ENCODE data around the gene CFLAR.
A peak's percentile ranks its signal among the peaks of the same experiment; 100 is the strongest.

Gene CFLAR

GRCh38 chr2:201152999-201153815 lies 37.2 kb downstream of the CFLAR start:
- no peaks in the 10 kb centered on the region for H3K9me3 ChIP-seq (ENCODE audit: severe bottlenecking)
- no peaks in the 10 kb centered on the region for H3K36me3 ChIP-seq
- no peak for DNase-seq
- no peak for TF ChIP-seq CTCF (IDR thresholded peaks at IDR 0.05; ENCODE audit: low read depth, low read length)
- H3K27ac ChIP-seq: peak overlapping the region; percentile 49
- H3K4me3 ChIP-seq (ENCODE audit: low read depth, low read length): no peak overlapping the region
- no peaks in the 10 kb centered on the region for H3K27me3 ChIP-seq (ENCODE audit: insufficient read depth, low read depth, severe bottlenecking)

GRCh38 chr2:201154615-201155399 lies 38.8 kb downstream of the CFLAR start:
- no peaks in the 10 kb centered on the region for H3K27me3 ChIP-seq (ENCODE audit: insufficient read depth, low read depth, severe bottlenecking)
- no peak overlapping the region for H3K4me3 ChIP-seq (ENCODE audit: low read depth, low read length)
- no peaks in the 10 kb centered on the region for H3K36me3 ChIP-seq
- TF ChIP-seq CTCF (IDR thresholded peaks at IDR 0.05; ENCODE audit: low read depth, low read length): no peak
- DNase-seq: no peak
- no peak overlapping the region for H3K27ac ChIP-seq
- no peaks in the 10 kb centered on the region for H3K9me3 ChIP-seq (ENCODE audit: severe bottlenecking)

GRCh38 chr2:201156036-201156435 lies 40.1 kb downstream of the CFLAR start:
- DNase-seq: no peak
- Histone ChIP-seq H3K27me3 (ENCODE audit: insufficient read depth, low read depth, severe bottlenecking) (no peaks in the 10 kb centered on the region), H3K9me3 (ENCODE audit: severe bottlenecking) (no peaks in the 10 kb centered on the region), H3K4me3 (ENCODE audit: low read depth, low read length) (no peak overlapping the region), H3K27ac (no peak overlapping the region), H3K36me3 (no peaks in the 10 kb centered on the region)
- no peak for TF ChIP-seq CTCF (IDR thresholded peaks at IDR 0.05; ENCODE audit: low read depth, low read length)

GRCh38 chr2:201156640-201157039 lies 40.7 kb downstream of the CFLAR start:
- Histone ChIP-seq H3K27me3 (ENCODE audit: insufficient read depth, low read depth, severe bottlenecking) (no peaks in the 10 kb centered on the region), H3K27ac (no peak overlapping the region), H3K9me3 (ENCODE audit: severe bottlenecking) (no peaks in the 10 kb centered on the region), H3K36me3 (no peaks in the 10 kb centered on the region), H3K4me3 (ENCODE audit: low read depth, low read length) (no peak overlapping the region)
- TF ChIP-seq CTCF (IDR thresholded peaks at IDR 0.05; ENCODE audit: low read depth, low read length): no peak
- no peak for DNase-seq

- no peak overlapping the region for H3K4me3 ChIP-seq (ENCODE audit: low read depth, low read length)
- no peaks in the 10 kb centered on the region for H3K36me3 ChIP-seq
- no peaks in the 10 kb centered on the region for H3K27me3 ChIP-seq (ENCODE audit: insufficient read depth, low read depth, severe bottlenecking)
- no peak for TF ChIP-seq CTCF (IDR thresholded peaks at IDR 0.05; ENCODE audit: low read depth, low read length)
- H3K27ac ChIP-seq: no peak overlapping the region; the same call in 1 of the 2 replicates
- H3K9me3 ChIP-seq (ENCODE audit: severe bottlenecking): no peaks in the 10 kb centered on the region
- DNase-seq: no peak
Observed at GRCh38 chr2:201157694-201158093, 41.7 kb downstream of the CFLAR start.

All from WERI-Rb-1 (cell line).